Stomach (tissue), 4 donors: ENCODE data around the gene HEMK1.

Experiments
- CTCF ChIP-seq, 7 experiments: fragments of 450-650 bp in 4 of 7; fragments of 200-600 bp in 3 of 7; sonication (generic) in 3 of 7; IDR thresholded peaks; one replicate each; pipeline ENCODE4 v1.5.1; 2016 to 2019; ENCODE audit warnings: antibody characterized with exemption in 7 of 7, control low read depth in 2 of 7, mild to moderate bottlenecking in 1 of 7
- EP300 ChIP-seq: sonication (generic); formaldehyde crosslinking; IDR thresholded peaks from one replicate; pipeline ENCODE4 v1.6.1; 2017; ENCODE audit warnings: antibody characterized with exemption
- POLR2A ChIP-seq, 4 donors: fragments of 450-650 bp; IDR thresholded peaks; one replicate each; pipeline ENCODE4 v1.6.1; 2016; ENCODE audit warnings: antibody characterized with exemption in 4 of 4, control low read depth in 2 of 4, mild to moderate bottlenecking in 1 of 4, moderate library complexity in 1 of 4

GRCh38 chr3:50572801-50573371 is 3.6 kb downstream of the HEMK1 start:
- no peak for TF ChIP-seq CTCF (IDR thresholded peaks at IDR 0.05)
- TF ChIP-seq POLR2A (IDR thresholded peaks at IDR 0.05): no peak
- no peak for TF ChIP-seq EP300
